AG09319 (cell line): Measurements from ENCODE around the gene BSN.

Experiments used
- DNase-seq: peaks from one replicate; pipeline ENCODE4 v3.0.0-alpha.2; 2010; ENCODE audit warnings: low read depth; ENCODE audit errors: extremely low read depth
- TF ChIP-seq, protein P1 (sequence below): IDR thresholded peaks from 2 replicates; pipeline ENCODE4 v1.5.1; 2011; ENCODE audit warnings: low read depth, mild to moderate bottlenecking, inconsistent platforms, low read length, moderate library complexity

BSN gene

DNA sequence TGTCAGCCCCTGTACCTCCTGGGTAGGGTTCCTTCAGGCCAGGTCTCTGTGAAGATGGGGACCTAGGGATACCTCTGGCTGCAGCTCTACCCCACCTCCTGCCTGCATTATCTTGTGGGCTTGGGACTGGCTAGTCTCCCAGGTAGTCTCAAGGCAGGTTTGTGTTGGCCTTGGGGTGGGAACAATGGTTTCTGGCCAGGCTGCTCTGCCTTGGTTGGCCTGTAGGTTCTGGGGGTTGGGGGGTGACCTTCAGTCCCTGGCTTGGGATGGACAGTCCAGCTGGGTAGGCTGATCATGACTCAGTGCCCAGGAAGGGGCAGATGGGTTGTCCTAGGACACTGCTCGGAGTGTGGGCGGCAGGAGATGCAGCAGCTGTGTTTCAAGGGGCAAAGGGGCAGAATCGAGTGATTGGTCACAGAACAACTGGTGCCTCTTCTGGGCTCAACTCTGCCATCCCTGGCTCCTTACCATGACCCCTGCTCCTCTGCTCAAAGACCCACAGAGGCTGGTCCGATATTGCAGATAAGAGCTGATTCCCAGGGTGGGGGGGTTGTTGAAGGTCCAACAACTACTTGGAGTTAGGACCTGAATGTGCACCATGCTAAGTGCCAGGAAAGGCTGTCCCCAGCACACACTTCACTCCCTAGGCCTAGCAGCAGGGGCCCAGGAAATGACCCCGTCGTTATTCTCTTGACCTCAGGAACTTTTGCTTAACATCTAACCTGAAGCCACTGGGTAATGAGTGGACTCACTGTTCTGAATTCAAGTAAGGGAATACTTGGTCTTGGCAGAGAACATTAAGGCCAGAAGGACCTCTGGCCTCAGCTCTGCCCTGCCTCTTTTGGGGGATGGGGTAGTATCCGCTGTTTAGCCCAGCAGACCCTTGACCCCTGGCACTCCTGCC, 18.1 kb upstream of the BSN start:
- TF ChIP-seq, protein P1, sequence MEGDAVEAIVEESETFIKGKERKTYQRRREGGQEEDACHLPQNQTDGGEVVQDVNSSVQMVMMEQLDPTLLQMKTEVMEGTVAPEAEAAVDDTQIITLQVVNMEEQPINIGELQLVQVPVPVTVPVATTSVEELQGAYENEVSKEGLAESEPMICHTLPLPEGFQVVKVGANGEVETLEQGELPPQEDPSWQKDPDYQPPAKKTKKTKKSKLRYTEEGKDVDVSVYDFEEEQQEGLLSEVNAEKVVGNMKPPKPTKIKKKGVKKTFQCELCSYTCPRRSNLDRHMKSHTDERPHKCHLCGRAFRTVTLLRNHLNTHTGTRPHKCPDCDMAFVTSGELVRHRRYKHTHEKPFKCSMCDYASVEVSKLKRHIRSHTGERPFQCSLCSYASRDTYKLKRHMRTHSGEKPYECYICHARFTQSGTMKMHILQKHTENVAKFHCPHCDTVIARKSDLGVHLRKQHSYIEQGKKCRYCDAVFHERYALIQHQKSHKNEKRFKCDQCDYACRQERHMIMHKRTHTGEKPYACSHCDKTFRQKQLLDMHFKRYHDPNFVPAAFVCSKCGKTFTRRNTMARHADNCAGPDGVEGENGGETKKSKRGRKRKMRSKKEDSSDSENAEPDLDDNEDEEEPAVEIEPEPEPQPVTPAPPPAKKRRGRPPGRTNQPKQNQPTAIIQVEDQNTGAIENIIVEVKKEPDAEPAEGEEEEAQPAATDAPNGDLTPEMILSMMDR = no peak
- no peak for DNase-seq

DNA sequence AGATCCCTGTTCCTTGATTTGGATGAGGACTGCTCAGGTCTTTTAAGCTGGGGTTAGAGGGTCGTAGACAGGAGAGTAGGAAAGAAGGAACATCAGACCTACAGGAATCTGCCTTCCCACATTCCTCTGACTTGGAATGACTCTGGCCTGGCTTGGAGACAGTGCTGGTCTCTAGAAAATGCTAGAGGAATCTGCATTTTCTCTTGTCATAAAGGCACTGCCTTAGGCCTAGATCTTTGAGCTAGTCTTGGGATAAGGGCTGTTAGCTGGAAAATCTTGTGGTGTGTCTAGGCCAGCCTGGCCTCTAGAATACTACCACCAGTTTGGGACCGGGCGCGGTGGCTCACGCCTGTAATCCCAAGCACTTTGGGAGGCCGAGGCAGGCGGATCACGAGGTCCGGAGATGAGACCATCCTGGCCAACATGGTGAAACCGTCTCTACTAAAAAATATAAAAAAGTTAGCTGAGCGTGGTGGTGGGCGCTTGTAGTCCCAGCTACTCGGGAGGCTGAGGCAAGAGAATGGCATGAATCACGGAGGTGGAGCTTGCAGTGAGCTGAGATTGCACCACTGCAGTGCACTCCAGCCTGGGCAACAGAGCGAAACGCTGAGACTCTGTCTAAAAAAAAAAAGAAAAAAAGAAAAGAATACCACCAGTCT, 17.3 kb upstream of the BSN start:
- TF ChIP-seq, protein P1 = no peak
- no peak for DNase-seq

DNA sequence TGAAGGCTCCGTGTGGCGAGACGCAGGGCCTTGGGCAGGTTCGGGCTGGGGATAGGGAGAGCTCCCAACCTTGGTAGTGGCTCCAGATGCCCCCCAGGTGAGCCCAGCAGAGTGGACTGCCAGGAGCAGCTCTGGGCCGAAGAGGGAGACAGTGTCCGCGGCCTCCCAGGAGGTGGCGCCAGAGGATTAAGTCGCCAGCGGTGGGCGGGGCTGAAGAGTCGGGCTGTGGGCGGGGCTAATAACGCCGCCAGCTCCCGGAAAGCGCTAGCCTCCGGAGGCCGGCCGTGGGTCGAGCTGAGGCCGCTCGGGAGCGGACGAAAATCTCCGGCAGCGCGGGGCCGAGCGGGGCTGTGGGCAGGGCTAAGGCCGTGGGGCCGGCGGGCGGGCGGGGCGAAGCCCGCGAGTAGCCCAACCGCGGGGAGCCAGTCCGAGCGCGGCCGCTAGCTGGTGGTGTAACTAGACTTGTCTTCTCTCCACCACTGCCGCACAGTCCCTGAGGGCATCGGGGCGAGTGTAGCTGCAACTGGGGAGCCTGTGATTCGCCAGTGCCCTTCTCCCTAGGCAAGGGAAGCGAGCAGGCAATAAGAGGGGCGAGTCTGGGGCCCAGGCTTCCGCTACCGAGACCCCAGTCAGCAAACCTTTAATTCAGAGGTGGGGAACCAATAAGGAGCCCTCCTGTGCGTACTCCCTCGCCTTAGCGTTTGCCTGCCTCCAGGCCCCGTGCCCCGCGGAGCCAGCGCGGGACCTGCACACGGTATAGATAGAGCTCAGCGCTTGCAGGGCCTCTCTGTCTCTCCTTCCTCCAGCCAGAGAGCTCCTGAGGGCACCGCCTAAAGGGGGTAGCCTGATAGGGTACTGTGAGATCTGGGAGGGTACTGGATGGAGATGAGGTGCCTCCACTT, 14.4 kb upstream of the BSN start:
- TF ChIP-seq, protein P1 = peak; percentile 82
- DNase-seq = peak; percentile 87

DNA sequence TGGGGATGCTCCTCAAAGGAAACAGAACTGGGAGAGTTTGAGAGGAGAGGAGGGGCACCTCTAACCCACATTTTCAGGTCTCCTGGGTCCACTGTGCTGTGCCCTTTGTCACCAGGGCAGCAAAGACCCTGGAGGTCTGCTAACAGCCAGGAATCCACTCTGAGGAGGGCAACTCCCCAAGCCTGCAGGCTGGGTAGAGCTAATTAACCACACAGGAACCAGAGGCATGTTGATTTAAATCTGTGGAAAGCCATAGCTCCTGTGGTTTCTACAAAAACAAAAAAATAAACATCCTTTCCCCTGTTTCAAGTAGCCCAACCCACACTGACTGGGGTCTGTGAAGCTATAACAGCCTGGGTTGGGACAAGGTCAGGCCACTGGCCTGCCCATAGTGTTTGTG, 2.2 kb upstream of the BSN start:
- no peak for DNase-seq
- TF ChIP-seq, protein P1 = no peak

DNA sequence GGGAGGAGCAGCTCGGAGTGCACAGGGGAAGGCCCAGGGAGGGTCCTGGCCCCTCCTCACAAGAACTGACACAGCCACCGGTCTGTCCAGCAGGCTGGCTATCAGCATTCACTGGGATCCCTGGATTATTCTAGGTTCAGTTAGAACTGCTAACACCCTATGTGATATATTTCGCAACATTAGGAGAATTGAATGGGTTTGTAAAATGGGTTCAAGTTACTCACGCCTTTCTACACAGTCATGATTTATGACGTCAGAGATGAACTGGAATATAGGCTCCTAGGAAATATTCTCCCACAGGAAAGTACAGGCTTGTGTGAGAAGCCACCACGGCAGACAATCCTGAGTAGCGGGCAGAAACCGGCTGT, 969 bp upstream of the BSN start:
- no peak for DNase-seq
- TF ChIP-seq, protein P1 = no peak

DNA sequence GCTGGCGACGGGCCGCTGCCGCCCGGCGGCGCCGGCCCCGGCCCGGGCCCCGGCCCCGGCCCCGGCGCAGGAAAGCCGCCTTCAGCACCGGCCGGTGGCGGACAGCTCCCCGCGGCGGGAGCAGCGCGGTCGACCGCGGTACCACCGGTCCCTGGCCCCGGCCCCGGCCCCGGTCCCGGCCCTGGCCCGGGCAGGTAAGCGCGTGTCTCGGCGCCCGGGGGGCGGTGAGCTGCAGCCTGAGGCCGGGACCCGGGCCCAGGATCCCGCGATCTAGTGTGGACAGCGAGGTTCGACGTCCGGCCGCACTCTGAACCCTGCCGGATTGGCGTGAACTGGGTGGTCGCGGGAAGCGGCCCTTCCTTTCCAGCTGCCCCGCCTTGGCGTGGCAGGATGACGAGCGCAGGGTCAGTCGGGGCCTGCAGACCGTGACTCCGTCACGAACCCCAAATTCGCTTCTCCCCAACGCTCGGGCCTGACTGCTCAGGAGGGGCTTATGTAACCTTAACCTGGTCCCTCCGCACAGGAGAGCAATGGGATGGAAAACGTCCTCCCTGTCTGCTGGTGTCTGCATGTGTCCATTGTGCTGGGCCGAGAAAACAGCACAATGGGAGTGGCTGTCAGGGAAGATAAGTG, 472 bp downstream of the BSN start:
- no peak for DNase-seq
- TF ChIP-seq, protein P1 = no peak
